Measurements from ENCODE around the gene ELF3.
A peak's percentile ranks its signal among the peaks of the same experiment; 100 is the strongest.
"Not testable (repeated sequence)": the region's sequence is repeated elsewhere in the genome, so short reads cannot be mapped to it uniquely, and the experiment has no call there.

Gene ELF3

GRCh38 chr1:202010180-202011015, at the start of gene ELF3:
Gene ELF3 (plus strand): TSS chr1:202010587. CDS start chr1:202011137, 550 bp downstream.
- no peak for DNase-seq
- Mint-ChIP-seq H3K27ac (no peak within 1 kb of the TSS), H3K4me1 (no peaks in the 10 kb centered on the region)

GRCh38 chr1:201962382-201962781, 48.0 kb upstream of the ELF3 start:
- not testable (repeated sequence) for H3K9me3 Mint-ChIP-seq, H3K4me1 Mint-ChIP-seq
- CTCF ChIA-PET = interaction anchor here (1.0 to 1.2 kb wide), 2 partner anchors 11 to 85 kb away, joined by 3 read pairs; no protein-coding TSS in a partner anchor

More at GRCh38 chr1:202010180-202011015, at the start of gene ELF3:
- Mint-ChIP-seq H3K9me3 (no peaks in the 10 kb centered on the region), H3K36me3 (peaks cover 4% of the 10 kb centered on the region), H3K27me3 (no peaks in the 10 kb centered on the region), H3K4me3 (no peak within 1 kb of the TSS)
- CTCF ChIA-PET = interaction anchor here (0.6 to 6.5 kb wide), 4 partner anchors 10 to 651 kb away, joined by 3 to 38 read pairs (median 10); no protein-coding TSS in a partner anchor

GRCh38 chr1:201964261-201964660, 46.1 kb upstream of the ELF3 start:
- H3K9me3 Mint-ChIP-seq = no peaks in the 10 kb centered on the region
- no peaks in the 10 kb centered on the region for H3K27me3 Mint-ChIP-seq
- peaks cover 42% of the 10 kb centered on the region for H3K36me3 Mint-ChIP-seq
- H3K4me3 Mint-ChIP-seq = no peak overlapping the region
- H3K27ac Mint-ChIP-seq = no peak overlapping the region
- no peak for DNase-seq
- H3K4me1 Mint-ChIP-seq = no peaks in the 10 kb centered on the region
- CTCF ChIA-PET = interaction anchor here (2.5 kb wide), 1 partner anchor 69 kb away, joined by 12 read pairs; no protein-coding TSS in a partner anchor

More at GRCh38 chr1:201962382-201962781, 48.0 kb upstream of the ELF3 start:
- DNase-seq, H3K4me3 Mint-ChIP-seq, H3K27ac Mint-ChIP-seq, H3K27me3 Mint-ChIP-seq: not testable (repeated sequence)
- H3K36me3 Mint-ChIP-seq = peaks cover 44% of the 10 kb centered on the region

- no peak for DNase-seq
- no peak overlapping the region for H3K27ac Mint-ChIP-seq
- H3K9me3 Mint-ChIP-seq = no peaks in the 10 kb centered on the region
- no peaks in the 10 kb centered on the region for H3K4me1 Mint-ChIP-seq
- no peaks in the 10 kb centered on the region for H3K27me3 Mint-ChIP-seq
- peaks cover 48% of the 10 kb centered on the region for H3K36me3 Mint-ChIP-seq
- no peak overlapping the region for H3K4me3 Mint-ChIP-seq
- CTCF ChIA-PET = interaction anchor here (0.9 to 1.7 kb wide), 3 partner anchors 12 to 70 kb away, joined by 3 to 5 read pairs (median 4); no protein-coding TSS in a partner anchor
Measured at GRCh38 chr1:201966171-201966570, 44.2 kb upstream of the ELF3 start.

GRCh38 chr1:201968202-201968925, 42.0 kb upstream of the ELF3 start:
- Mint-ChIP-seq H3K4me3 (no peak overlapping the region), H3K27me3 (no peaks in the 10 kb centered on the region), H3K9me3 (no peaks in the 10 kb centered on the region), H3K36me3 (peaks cover 38% of the 10 kb centered on the region), H3K4me1 (no peaks in the 10 kb centered on the region), H3K27ac (no peak overlapping the region)
- CTCF ChIA-PET = interaction anchor here (0.6 to 2.8 kb wide), 2 partner anchors 11 to 73 kb away, joined by 3 to 12 read pairs; no protein-coding TSS in a partner anchor
- no peak for DNase-seq

- Mint-ChIP-seq H3K27me3 (peaks cover 10% of the 10 kb centered on the region), H3K36me3 (peaks cover 29% of the 10 kb centered on the region), H3K4me1 (no peaks in the 10 kb centered on the region), H3K4me3 (no peak overlapping the region), H3K9me3 (no peaks in the 10 kb centered on the region), H3K27ac (no peak overlapping the region)
- no peak for DNase-seq
- CTCF ChIA-PET = interaction anchor here (0.9 to 3.9 kb wide), 3 partner anchors 29 to 78 kb away, joined by 3 to 81 read pairs (median 6); no protein-coding TSS in a partner anchor
Measured at GRCh38 chr1:201970334-201971159, 39.8 kb upstream of the ELF3 start.

GRCh38 chr1:201982082-201982622, 28.2 kb upstream of the ELF3 start:
- H3K27ac Mint-ChIP-seq = peak overlapping the region; percentile 82
- CTCF ChIA-PET = interaction anchor here (0.9 to 2.7 kb wide), 4 partner anchors 9 to 86 kb away, joined by 4 to 13 read pairs (median 5); no protein-coding TSS in a partner anchor
- peaks cover 20% of the 10 kb centered on the region for H3K4me1 Mint-ChIP-seq
- DNase-seq = peak; percentile 79
- peaks cover 17% of the 10 kb centered on the region for H3K27me3 Mint-ChIP-seq
- no peaks in the 10 kb centered on the region for H3K9me3 Mint-ChIP-seq
- peaks cover 2% of the 10 kb centered on the region for H3K36me3 Mint-ChIP-seq
- H3K4me3 Mint-ChIP-seq = peak overlapping the region; percentile 89

- Mint-ChIP-seq H3K4me3 (peak within 1 kb of the TSS; percentile 89), H3K9me3 (no peaks in the 10 kb centered on the region), H3K4me1 (peaks cover 20% of the 10 kb centered on the region), H3K27ac (peak within 1 kb of the TSS; percentile 82), H3K36me3 (peaks cover 2% of the 10 kb centered on the region), H3K27me3 (peaks cover 15% of the 10 kb centered on the region)
- CTCF ChIA-PET = interaction anchor here (0.9 to 2.7 kb wide), 4 partner anchors 10 to 87 kb away, joined by 4 to 13 read pairs (median 5); no protein-coding TSS in a partner anchor
- DNase-seq = peak; percentile 74
Measured at GRCh38 chr1:201982623-201983379, 27.6 kb upstream of the ELF3 start, which contains the start of gene RNPEP. Gene RNPEP (plus strand): TSS chr1:201982648. CDS start chr1:201982667, 19 bp downstream.

- peaks cover 13% of the 10 kb centered on the region for H3K27me3 Mint-ChIP-seq
- H3K4me1 Mint-ChIP-seq = peaks cover 20% of the 10 kb centered on the region
- peaks cover 2% of the 10 kb centered on the region for H3K36me3 Mint-ChIP-seq
- DNase-seq = no peak
- H3K9me3 Mint-ChIP-seq = no peaks in the 10 kb centered on the region
- CTCF ChIA-PET = interaction anchor here (1.6 to 2.7 kb wide), 3 partner anchors 11 to 26 kb away, joined by 4 to 13 read pairs (median 5); no protein-coding TSS in a partner anchor
- peak overlapping the region; percentile 85 for H3K4me3 Mint-ChIP-seq
- H3K27ac Mint-ChIP-seq = peak overlapping the region; percentile 56
Measured at GRCh38 chr1:201983380-201983805, 27.0 kb upstream of the ELF3 start.

GRCh38 chr1:201984446-201984845, 25.9 kb upstream of the ELF3 start:
- Mint-ChIP-seq H3K27ac (no peak overlapping the region), H3K27me3 (peaks cover 13% of the 10 kb centered on the region), H3K4me1 (peaks cover 20% of the 10 kb centered on the region), H3K9me3 (no peaks in the 10 kb centered on the region), H3K4me3 (no peak overlapping the region), H3K36me3 (peaks cover 4% of the 10 kb centered on the region)
- no peak for DNase-seq
- CTCF ChIA-PET = interaction anchor here (1.3 to 1.5 kb wide), 2 partner anchors 11 to 15 kb away, joined by 6 to 9 read pairs; no protein-coding TSS in a partner anchor

GRCh38 chr1:201985355-201985754, 25.0 kb upstream of the ELF3 start:
- H3K27ac Mint-ChIP-seq = no peak overlapping the region
- no peak overlapping the region for H3K4me3 Mint-ChIP-seq
- CTCF ChIA-PET = interaction anchor here (0.6 to 1.5 kb wide), 4 partner anchors 12 to 24 kb away, joined by 3 to 9 read pairs (median 4); no protein-coding TSS in a partner anchor
- H3K27me3 Mint-ChIP-seq = peaks cover 8% of the 10 kb centered on the region
- peaks cover 7% of the 10 kb centered on the region for H3K36me3 Mint-ChIP-seq
- peaks cover 20% of the 10 kb centered on the region for H3K4me1 Mint-ChIP-seq
- no peak for DNase-seq
- no peaks in the 10 kb centered on the region for H3K9me3 Mint-ChIP-seq

- Mint-ChIP-seq H3K9me3 (no peaks in the 10 kb centered on the region), H3K4me1 (peaks cover 6% of the 10 kb centered on the region), H3K36me3 (peaks cover 21% of the 10 kb centered on the region), H3K4me3 (no peak overlapping the region), H3K27ac (no peak overlapping the region), H3K27me3 (no peaks in the 10 kb centered on the region)
- DNase-seq = no peak
- CTCF ChIA-PET = interaction anchor here (1.6 kb wide), 1 partner anchor 12 kb away, joined by 5 read pairs; no protein-coding TSS in a partner anchor
Measured at GRCh38 chr1:201988601-201989000, 21.8 kb upstream of the ELF3 start.
